ENCODE measurements around the gene CEBPE. TPM values are rescaled to one million over a fixed set of nuclear protein-coding genes. Genes with fewer than 3 reads are reported as not detected.

The CEBPE gene
- total and polyA plus RNA-seq, 7 donors = 0.03 to 0.22 (median 0.18) TPM; not detected in 3

GRCh38 chr14:23139874-23140273 lies 20.8 kb upstream of the CEBPE start:
- TF ChIP-seq, protein P1, sequence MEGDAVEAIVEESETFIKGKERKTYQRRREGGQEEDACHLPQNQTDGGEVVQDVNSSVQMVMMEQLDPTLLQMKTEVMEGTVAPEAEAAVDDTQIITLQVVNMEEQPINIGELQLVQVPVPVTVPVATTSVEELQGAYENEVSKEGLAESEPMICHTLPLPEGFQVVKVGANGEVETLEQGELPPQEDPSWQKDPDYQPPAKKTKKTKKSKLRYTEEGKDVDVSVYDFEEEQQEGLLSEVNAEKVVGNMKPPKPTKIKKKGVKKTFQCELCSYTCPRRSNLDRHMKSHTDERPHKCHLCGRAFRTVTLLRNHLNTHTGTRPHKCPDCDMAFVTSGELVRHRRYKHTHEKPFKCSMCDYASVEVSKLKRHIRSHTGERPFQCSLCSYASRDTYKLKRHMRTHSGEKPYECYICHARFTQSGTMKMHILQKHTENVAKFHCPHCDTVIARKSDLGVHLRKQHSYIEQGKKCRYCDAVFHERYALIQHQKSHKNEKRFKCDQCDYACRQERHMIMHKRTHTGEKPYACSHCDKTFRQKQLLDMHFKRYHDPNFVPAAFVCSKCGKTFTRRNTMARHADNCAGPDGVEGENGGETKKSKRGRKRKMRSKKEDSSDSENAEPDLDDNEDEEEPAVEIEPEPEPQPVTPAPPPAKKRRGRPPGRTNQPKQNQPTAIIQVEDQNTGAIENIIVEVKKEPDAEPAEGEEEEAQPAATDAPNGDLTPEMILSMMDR (IDR thresholded peaks at IDR 0.05) = no peak
- H3K36me3 ChIP-seq (ENCODE audit: insufficient read depth in 1 of 2, low read depth in 1 of 2) = peaks cover 0 to 87% of the 10 kb centered on the region in 2 donors
- no peaks in the 10 kb centered on the region for H3K9me3 ChIP-seq
- DNase-seq (no peak), ATAC-seq (no peak)
- H3K27me3 ChIP-seq (ENCODE audit: insufficient read depth in 3 of 3, low read length in 2 of 3) = no peaks in the 10 kb centered on the region
- no peak overlapping the region for H3K4me3 ChIP-seq
- H3K4me1 ChIP-seq = peaks cover 32% of the 10 kb centered on the region
- intact Hi-C loops (cut with DNase I) = no loop called here
- 90 to 94% (median 93%) methylated on average over 2 of the region's 2 CpGs for WGBS, 3 donors
- H3K27ac ChIP-seq = no peak overlapping the region

DNA sequence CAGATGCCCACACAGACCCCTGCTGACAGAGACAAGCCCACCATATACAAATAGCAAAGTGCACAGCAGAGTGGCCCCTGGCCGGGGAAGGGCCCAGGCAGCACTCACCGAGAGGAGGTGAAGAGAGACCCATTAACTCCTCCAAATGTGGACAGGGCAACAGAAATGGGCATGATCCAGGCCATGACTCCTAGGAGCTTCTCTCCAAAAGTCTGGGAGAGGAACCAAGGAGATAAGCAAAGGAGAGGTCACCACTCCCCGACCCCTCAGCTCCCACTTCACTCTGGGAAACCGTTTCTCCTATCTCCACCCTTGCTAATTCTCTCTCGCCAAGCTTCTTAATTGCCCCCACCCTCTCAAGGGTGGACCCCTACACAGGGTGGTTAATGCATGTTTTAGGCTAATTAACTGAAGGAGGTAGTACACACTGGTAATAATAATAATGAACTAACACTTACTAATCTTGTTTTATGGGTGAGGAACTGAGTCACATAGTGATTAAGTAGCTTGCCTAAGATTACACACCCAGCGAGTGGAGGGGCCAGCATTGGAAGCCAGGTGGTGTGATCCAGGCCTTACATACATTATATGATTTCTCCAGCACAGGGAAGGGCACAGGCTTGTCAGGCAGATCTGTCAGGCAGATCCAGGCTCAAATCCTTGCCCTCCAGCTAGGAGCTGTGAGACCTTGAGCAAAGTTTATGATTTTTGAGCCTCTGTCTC lies 18.9 kb upstream of the CEBPE start:
- Histone ChIP-seq H3K36me3 (ENCODE audit: insufficient read depth in 1 of 2, low read depth in 1 of 2) (peaks cover 0 to 90% of the 10 kb centered on the region in 2 donors), H3K27ac (no peak overlapping the region), H3K4me3 (no peak overlapping the region), H3K4me1 (peaks cover 13% of the 10 kb centered on the region), H3K9me3 (no peaks in the 10 kb centered on the region), H3K27me3 (ENCODE audit: insufficient read depth in 3 of 3, low read length in 2 of 3) (no peaks in the 10 kb centered on the region)
- intact Hi-C loops (cut with DNase I) = no loop called here
- TF ChIP-seq, protein P1 (IDR thresholded peaks at IDR 0.05) = no peak
- 81 to 89% (median 85%) methylated on average over 6 of the region's 6 CpGs for WGBS, 3 donors
- DNase-seq = no peak
- no peak for ATAC-seq

- intact Hi-C loops (cut with DNase I) = no loop called here
Measured at GRCh38 chr14:23137192-23137812, 18.2 kb upstream of the CEBPE start.

GRCh38 chr14:23136566-23137133 lies 17.6 kb upstream of the CEBPE start:
- Histone ChIP-seq H3K27ac (no peak overlapping the region), H3K4me3 (no peak overlapping the region), H3K36me3 (ENCODE audit: insufficient read depth in 1 of 2, low read depth in 1 of 2) (peaks cover 0 to 88% of the 10 kb centered on the region in 2 donors), H3K27me3 (ENCODE audit: insufficient read depth in 3 of 3, low read length in 2 of 3) (no peaks in the 10 kb centered on the region), H3K4me1 (peaks cover under 1% of the 10 kb centered on the region), H3K9me3 (no peaks in the 10 kb centered on the region)
- intact Hi-C loops (cut with DNase I) = no loop called here
- ATAC-seq (no peak), DNase-seq (no peak)
- TF ChIP-seq, protein P1 (IDR thresholded peaks at IDR 0.05) = no peak
- 83 to 90% (median 88%) methylated on average over 16 of the region's 16 CpGs for WGBS, 3 donors

More at GRCh38 chr14:23137192-23137812, 18.2 kb upstream of the CEBPE start:
- 78 to 85% (median 83%) methylated on average over 11 of the region's 11 CpGs for WGBS, 3 donors
- TF ChIP-seq, protein P1 (IDR thresholded peaks at IDR 0.05) = no peak
- DNase-seq = no peak
- ATAC-seq = no peak
- Histone ChIP-seq H3K27me3 (ENCODE audit: insufficient read depth in 3 of 3, low read length in 2 of 3) (no peaks in the 10 kb centered on the region), H3K27ac (no peak overlapping the region), H3K9me3 (no peaks in the 10 kb centered on the region), H3K36me3 (ENCODE audit: insufficient read depth in 1 of 2, low read depth in 1 of 2) (peaks cover 0 to 87% of the 10 kb centered on the region in 2 donors), H3K4me1 (peaks cover 7% of the 10 kb centered on the region), H3K4me3 (no peak overlapping the region)

Measured in psoas muscle (tissue), 8 donors.